Activated T-helper 1 cell treated with anti-CD3 and anti-CD28 coated beads, Interleukin-2, amount 50 U/mL, for 16 hours (primary cell): Measurements from ENCODE around the gene CCDC127.
"Not testable (repeated sequence)": the region's sequence is repeated elsewhere in the genome, so short reads cannot be mapped to it uniquely, and the experiment has no call there.

ENCODE experiments used
- DNase-seq, 2 donors: peaks; one replicate each; pipeline ENCODE4 v3.0.0-alpha.2; 2020; ENCODE audit warnings: low read depth in 1 of 2, low spot score in 1 of 2

CCDC127 gene

GRCh38 chr5:204462-204861, 13.5 kb downstream of the CCDC127 start:
- DNase-seq = no peak

- no peak for DNase-seq
Observed at GRCh38 chr5:204001-204400, 14.0 kb downstream of the CCDC127 start.

- no peak for DNase-seq
Observed at GRCh38 chr5:203246-203930, 14.6 kb downstream of the CCDC127 start.

- DNase-seq = no peak
Observed at GRCh38 chr5:201672-202071, 16.3 kb downstream of the CCDC127 start.

- DNase-seq = no peak
Observed at GRCh38 chr5:200985-201384, 17.0 kb downstream of the CCDC127 start.

GRCh38 chr5:199950-200645, 17.9 kb downstream of the CCDC127 start:
- DNase-seq = no peak

GRCh38 chr5:199197-199949, 18.6 kb downstream of the CCDC127 start:
- no peak for DNase-seq

- DNase-seq = no peak
Observed at GRCh38 chr5:198516-199196, 19.3 kb downstream of the CCDC127 start.

GRCh38 chr5:197892-198489, 20.0 kb downstream of the CCDC127 start:
- no peak for DNase-seq

GRCh38 chr5:197031-197430, 20.9 kb downstream of the CCDC127 start:
- not testable (repeated sequence) for DNase-seq

- DNase-seq = no peak
Observed at GRCh38 chr5:196350-196749, 21.6 kb downstream of the CCDC127 start.

- DNase-seq = no peak
Observed at GRCh38 chr5:195401-196160, 22.4 kb downstream of the CCDC127 start.

GRCh38 chr5:194603-195209, 23.2 kb downstream of the CCDC127 start:
- no peak for DNase-seq

GRCh38 chr5:194102-194501, 23.9 kb downstream of the CCDC127 start:
- no peak for DNase-seq

- no peak for DNase-seq
Observed at GRCh38 chr5:192970-193831, 24.8 kb downstream of the CCDC127 start.

GRCh38 chr5:192691-192969, 25.3 kb downstream of the CCDC127 start:
- DNase-seq = no peak

- DNase-seq = no peak
Observed at GRCh38 chr5:191949-192690, 25.8 kb downstream of the CCDC127 start.
